A673 (cell line): Measurements from ENCODE around the gene ZCRB1.

Experiments used
- CTCF ChIP-seq: fragments of 300-800, 200-600 bp; sonication (generic); conservative IDR thresholded peaks from 2 replicates; pipeline ENCODE4 v1.5.1; 2017; ENCODE audit warnings: low read depth, mild to moderate bottlenecking, antibody characterized with exemption, low read length, moderate library complexity, mixed read lengths
- EZH2 ChIP-seq: fragments of 200-600 bp; sonication (generic); IDR thresholded peaks from 2 replicates; pipeline ENCODE4 v1.6.1; 2017; ENCODE audit warnings: borderline replicate concordance, low read depth, mild to moderate bottlenecking, mixed read lengths, antibody characterized with exemption, low read length; ENCODE audit not compliant: poor library complexity, severe bottlenecking

- TF ChIP-seq CTCF = no peak
- TF ChIP-seq EZH2 = no peak
Observed at GRCh38 chr12:42262271-42262670, 63.6 kb downstream of the ZCRB1 start.
